ES-I3 (cell line): Measurements from ENCODE around the gene OR8U1.
"Not testable (repeated sequence)": the region's sequence is repeated elsewhere in the genome, so short reads cannot be mapped to it uniquely, and the experiment has no call there.

Experiments used
- H3K36me3 ChIP-seq: 2 replicates; pipeline ENCODE4 v1.6.1; 2013; ENCODE audit warnings: mild to moderate bottlenecking, low read length, control low read depth, moderate library complexity; ENCODE audit not compliant: insufficient read depth
- H3K4me1 ChIP-seq: 2 replicates; pipeline ENCODE4 v1.6.1; 2013; ENCODE audit warnings: mild to moderate bottlenecking, control low read depth, low read length; ENCODE audit not compliant: insufficient read depth
- H3K9ac ChIP-seq: 2 replicates; pipeline ENCODE4 v1.6.1; 2013; ENCODE audit warnings: low read depth, mild to moderate bottlenecking, low read length, moderate library complexity
- H3K9me3 ChIP-seq: 2 replicates; pipeline ENCODE4 v1.6.1; 2013; ENCODE audit warnings: mild to moderate bottlenecking, low read length, moderate library complexity; ENCODE audit not compliant: control insufficient read depth, insufficient read depth

Gene OR8U1

DNA sequence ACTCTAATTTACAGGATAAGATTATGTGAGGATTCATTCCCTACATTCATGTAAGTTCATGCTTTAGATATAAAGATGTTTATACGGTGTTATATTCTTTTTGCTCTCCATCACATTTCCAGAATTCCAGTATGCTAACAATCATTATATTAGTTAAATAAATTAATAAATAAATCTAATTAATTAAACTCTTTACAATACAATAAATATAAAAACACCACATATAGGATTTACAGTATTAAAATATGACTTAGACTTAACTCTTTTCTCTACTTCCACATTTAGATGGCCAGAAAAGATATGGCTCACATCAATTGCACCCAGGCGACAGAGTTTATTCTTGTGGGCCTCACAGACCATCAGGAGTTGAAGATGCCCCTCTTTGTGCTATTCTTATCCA lies at the start of gene OR8U1:
Gene OR8U1, plus strand, starts transcription at position 301 of the 400 bp plus-strand sequence. Its CDS starts 0 bp downstream, at position 301.
- no peaks in the 10 kb centered on the region for H3K36me3 ChIP-seq
- H3K4me1 ChIP-seq, result no peaks in the 10 kb centered on the region
- no peaks in the 10 kb centered on the region for H3K9me3 ChIP-seq
- H3K9ac ChIP-seq, result no peak within 1 kb of the TSS

DNA sequence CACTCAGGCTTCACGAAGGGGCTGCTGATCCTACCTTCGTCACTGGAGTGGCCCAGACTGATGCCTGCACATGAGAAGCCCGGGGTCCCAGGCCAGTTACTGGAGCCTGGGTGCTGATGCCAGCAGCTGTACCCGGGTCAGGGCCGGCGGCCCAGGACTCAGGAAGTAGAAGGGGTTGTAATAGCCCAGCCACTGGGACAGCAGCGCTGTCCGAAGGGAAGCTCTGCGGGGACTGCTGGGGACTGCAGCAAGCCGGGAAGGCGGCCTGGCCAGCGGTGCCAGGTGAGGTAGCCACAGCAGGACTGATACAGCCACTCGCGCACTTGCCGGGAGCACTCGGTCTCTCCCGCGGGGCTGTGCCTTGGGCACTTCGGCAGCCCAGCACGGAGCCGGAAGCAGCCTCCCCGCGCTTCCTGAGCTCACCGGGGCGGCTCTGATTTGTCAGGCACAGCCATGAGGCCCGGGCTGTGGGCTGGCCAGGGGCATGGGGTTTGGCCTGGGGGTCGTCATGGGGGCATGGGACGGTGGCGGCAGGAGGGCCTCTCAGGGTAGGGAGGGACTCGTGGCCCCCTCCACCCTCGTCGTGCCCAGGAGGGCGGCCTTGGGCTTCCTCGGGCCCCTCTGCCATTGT lies 43.4 kb upstream of the OR8U1 start:
- no peaks in the 10 kb centered on the region for H3K9me3 ChIP-seq
- no peak overlapping the region for H3K9ac ChIP-seq
- no peaks in the 10 kb centered on the region for H3K36me3 ChIP-seq
- H3K4me1 ChIP-seq, result no peaks in the 10 kb centered on the region

DNA sequence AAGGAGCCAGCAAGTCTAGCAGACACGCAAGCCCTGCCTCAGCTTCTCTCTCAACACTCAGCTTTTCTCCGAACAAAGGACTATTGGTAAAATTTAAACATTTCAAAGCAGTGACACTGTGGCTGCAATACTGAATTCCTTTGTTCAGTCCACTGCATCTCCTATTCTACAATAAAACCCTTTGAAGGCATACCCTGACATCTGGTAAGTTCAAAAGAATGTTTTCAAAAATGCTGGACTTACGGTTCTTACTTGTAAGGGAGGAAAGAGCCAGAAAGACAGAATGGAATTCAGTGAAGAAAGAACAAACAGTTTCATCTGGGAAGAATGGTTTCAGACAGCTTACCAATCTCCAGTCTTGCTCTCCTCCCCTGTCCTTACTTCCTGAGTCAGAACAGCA lies 42.3 kb upstream of the OR8U1 start:
- Histone ChIP-seq H3K9me3 (no peaks in the 10 kb centered on the region), H3K36me3 (no peaks in the 10 kb centered on the region), H3K4me1 (peaks cover 6% of the 10 kb centered on the region; the same call in 1 of the 2 replicates), H3K9ac (no peak overlapping the region)

DNA sequence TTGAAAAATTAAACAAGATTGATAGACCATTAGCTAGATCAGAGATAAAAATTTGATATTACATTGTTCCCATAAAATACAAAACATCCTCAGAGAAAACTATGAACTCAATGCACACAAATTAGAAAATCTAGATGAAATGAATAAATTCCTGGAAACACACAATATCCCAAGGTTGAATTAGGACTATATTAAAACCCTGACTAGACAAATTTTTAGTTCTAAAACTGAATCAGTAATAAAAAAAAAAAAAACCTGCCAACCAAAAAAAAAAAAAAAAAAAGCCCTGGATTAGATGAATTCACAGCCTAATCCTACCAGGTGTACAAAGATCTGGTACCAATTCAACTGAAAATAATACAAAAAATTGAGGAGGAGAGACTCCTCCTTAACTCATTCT lies 35.1 kb upstream of the OR8U1 start:
- no peaks in the 10 kb centered on the region for H3K36me3 ChIP-seq
- H3K9me3 ChIP-seq, result no peaks in the 10 kb centered on the region; the same call in 1 of the 2 replicates
- peaks cover 8% of the 10 kb centered on the region; the same call in 1 of the 2 replicates for H3K4me1 ChIP-seq
- no peak overlapping the region for H3K9ac ChIP-seq

DNA sequence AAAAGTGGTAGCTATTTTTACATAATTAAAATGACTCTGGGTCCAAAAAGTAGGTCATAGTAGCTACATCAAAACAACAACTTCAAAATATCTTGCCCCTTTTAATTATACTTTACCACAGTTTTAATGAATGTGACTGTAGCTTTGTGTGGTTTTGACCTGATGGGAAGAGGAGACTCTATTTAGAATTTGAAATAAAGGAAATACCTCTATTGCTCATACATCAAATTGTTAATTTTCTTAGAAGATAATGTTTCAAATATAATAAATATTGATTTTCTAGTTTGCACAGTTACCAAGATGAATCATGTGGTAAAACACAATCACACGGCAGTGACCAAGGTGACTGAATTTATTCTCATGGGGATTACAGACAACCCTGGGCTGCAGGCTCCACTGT lies 29.7 kb upstream of the OR8U1 start, which contains the start of gene OR8K1:
Gene OR8K1, plus strand, starts transcription at position 301 of the 400 bp plus-strand sequence. Its CDS starts 0 bp downstream, at position 301.
- H3K36me3 ChIP-seq, result no peaks in the 10 kb centered on the region
- H3K4me1 ChIP-seq, result peaks cover 3% of the 10 kb centered on the region; the same call in 1 of the 2 replicates
- H3K9me3 ChIP-seq, result no peaks in the 10 kb centered on the region; the same call in 1 of the 2 replicates
- H3K9ac ChIP-seq, result no peak within 1 kb of the TSS

DNA sequence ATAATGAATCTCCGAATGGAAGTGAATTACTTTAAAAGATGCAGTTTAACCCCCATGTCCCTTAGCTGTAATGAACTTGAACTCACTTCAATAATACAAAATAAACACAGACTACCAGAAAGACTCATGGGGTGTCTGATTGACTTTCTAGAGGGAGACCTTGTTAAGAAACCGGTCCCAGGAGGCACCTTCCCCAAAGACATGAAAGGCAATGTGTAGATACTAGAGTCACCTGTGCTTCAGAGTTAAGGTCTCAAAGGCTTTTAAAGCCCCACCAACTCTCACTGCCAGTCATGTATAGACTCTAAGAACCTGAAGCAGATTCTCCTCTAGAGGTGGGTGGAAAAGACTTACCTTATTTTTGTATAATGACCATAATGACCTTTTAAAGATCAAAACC lies 21.4 kb upstream of the OR8U1 start, which contains the start of gene OR8J1:
Gene OR8J1, plus strand, starts transcription at position 301 of the 400 bp plus-strand sequence. CDS start 5,956 bp downstream, outside the sequence.
- Histone ChIP-seq H3K9me3 (no peaks in the 10 kb centered on the region), H3K9ac (no peak within 1 kb of the TSS), H3K36me3 (no peaks in the 10 kb centered on the region), H3K4me1 (no peaks in the 10 kb centered on the region)

DNA sequence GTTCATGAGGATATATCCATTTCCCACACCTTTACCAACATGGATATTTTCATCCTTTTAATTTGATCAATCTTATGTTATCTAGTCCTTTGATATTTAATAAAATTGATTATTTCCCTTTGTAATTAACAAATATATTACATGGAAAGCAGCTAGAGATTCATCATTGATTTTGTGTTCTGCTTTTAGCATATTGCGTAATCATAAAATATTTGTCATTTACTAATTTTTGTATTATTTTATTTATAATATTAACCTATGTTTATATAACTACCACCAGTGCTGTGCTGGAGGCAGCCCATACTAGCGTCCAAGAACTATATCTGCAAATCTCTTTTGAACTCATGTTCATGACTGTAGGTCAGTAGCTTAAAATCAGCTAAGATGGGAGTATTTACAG lies 4.7 kb downstream of the OR8U1 start:
- no peaks in the 10 kb centered on the region for H3K4me1 ChIP-seq
- H3K36me3 ChIP-seq, result no peaks in the 10 kb centered on the region
- no peak overlapping the region for H3K9ac ChIP-seq
- H3K9me3 ChIP-seq, result no peaks in the 10 kb centered on the region

DNA sequence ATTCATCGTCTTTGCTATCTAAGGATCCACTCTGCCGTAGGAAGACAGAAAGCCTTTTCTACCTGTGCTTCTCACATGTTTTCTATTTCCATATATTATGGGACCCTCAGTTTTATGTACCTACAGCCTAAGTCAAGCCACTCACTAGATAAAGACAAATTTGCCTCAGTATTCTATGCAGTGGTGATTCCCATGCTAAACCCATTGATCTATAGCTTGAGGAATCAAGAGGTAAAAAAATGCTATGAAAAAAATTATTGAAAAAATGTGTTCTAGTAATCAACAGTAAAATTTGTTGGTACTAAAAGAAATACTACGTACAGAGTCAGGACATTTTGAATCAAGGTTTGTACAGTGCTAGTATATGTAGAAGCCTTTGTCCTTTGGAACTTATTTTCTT lies 19.0 kb downstream of the OR8U1 start:
- Histone ChIP-seq H3K9ac (no peak overlapping the region), H3K4me1 (no peaks in the 10 kb centered on the region), H3K9me3 (no peaks in the 10 kb centered on the region), H3K36me3 (no peaks in the 10 kb centered on the region)

DNA sequence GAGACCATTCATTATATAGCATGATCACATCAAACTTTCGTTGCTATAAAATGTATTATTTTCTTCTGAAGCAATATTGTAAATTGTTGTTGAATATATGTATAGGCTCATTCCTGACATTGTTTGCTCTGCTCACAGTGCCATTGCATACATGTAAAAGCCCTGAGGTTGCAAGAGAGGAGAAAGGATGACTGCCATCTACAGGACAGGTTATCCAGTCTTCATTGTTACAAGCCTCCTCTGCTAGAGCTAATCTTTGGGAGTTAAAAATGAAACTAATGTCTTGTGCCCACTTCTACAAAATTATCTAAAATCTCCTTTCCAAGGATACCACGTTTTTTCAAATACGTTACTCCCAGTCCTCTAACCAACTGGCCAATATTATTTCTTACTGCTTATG lies 20.6 kb downstream of the OR8U1 start:
- H3K4me1 ChIP-seq, result no peaks in the 10 kb centered on the region
- H3K9ac ChIP-seq, result no peak overlapping the region
- no peaks in the 10 kb centered on the region for H3K9me3 ChIP-seq

DNA sequence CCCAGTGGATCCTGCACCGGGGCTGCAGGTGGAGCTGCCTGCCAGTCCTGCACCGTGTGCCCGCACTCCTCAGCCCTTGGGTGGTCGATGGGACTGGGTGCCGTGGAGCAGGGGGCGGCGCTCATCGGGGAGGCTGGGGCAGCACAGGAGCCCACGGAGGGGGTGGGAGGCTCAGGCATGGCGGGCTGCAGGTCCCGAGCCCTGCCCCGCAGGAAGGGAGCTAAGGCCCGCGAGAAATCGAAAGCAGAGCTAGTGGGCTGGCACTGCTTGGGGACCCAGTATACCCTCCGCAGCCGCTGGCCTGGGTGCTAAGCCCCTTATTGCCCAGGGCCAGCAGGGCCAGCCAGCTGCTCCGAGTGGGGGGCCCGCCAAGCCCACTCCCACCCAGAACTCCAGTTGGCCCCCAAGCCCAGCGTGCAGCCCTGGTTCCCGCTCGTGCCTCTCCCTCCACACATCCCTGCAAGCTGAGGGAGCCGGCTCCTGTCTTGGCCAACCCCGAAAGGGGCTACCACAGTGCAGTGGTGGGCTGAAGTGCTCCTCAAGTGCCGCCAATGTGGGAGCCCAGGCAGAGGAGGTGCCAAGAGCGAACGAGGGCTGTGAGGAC lies 26.5 kb downstream of the OR8U1 start:
- not testable (repeated sequence) for H3K4me1 ChIP-seq, H3K9me3 ChIP-seq

More for the DNA sequence above, 20.6 kb downstream of the OR8U1 start:
- H3K36me3 ChIP-seq, result no peaks in the 10 kb centered on the region

DNA sequence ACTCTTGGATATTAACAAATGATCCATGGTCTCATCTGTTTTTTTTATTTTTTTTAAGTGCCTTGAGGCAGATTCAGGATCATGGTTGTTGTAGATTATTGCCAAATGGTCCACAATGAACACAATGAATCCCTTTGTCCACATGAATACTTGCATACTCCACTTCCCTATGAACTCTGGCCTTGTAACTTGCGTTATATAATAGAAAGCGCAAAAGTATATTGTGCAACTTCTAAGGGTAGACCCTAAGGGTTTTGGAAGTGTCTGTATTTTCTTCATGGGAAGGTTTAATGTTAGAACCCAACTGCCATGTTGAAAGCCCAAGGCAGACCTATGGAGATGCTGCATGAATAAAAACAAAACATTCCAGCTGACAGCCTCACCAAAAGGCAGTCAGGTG lies 29.0 kb downstream of the OR8U1 start:
- Histone ChIP-seq H3K9me3 (no peaks in the 10 kb centered on the region), H3K4me1 (no peaks in the 10 kb centered on the region), H3K36me3 (no peaks in the 10 kb centered on the region), H3K9ac (no peak overlapping the region)

More for the DNA sequence above, 26.5 kb downstream of the OR8U1 start:
- not testable (repeated sequence) for H3K9ac ChIP-seq, H3K36me3 ChIP-seq

DNA sequence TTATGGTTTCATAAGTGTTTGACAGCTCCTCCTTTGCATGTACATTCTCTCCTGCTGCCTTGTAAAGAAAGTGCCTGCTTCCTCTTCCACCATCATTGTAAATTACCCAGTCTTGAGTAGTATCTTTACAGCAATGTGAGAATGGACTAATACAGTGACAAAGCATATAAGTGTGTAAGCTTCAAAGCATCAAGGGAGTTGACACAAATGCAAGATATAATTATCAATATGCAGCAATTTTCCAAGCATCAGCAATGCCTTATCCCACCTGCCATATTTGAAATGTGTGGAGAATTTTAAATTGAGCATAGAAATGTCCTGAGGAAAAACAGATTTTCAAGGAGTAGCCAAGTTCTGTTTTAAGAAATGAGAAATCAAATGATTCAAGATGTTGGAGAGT lies 35.4 kb downstream of the OR8U1 start:
- no peak overlapping the region for H3K9ac ChIP-seq

DNA sequence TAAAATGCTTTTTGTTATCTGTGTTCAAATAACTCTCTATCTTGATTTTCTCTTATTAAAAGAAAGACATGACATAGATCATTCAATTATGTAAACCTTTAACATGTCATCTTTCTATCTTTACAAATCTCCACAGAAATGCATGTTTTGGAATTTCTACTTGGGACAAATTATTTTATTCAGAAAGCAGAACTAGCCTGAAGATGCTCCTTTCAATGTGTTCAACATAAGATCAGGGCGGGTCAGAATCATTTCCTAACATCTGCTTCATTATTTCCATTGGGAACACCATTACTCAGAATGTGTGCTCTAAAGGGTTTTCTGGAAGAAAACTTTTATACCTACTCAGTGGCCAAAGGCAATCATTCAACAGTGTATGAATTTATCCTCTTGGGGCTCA lies 37.0 kb downstream of the OR8U1 start, which contains the start of gene OR5AL1:
Gene OR5AL1, plus strand, starts transcription at position 301 of the 400 bp plus-strand sequence.
- no peaks in the 10 kb centered on the region for H3K9me3 ChIP-seq
- H3K36me3 ChIP-seq, result no peaks in the 10 kb centered on the region
- H3K9ac ChIP-seq, result no peak within 1 kb of the TSS
- no peaks in the 10 kb centered on the region for H3K4me1 ChIP-seq

More for the DNA sequence above, 35.4 kb downstream of the OR8U1 start:
- Histone ChIP-seq H3K36me3 (no peaks in the 10 kb centered on the region), H3K9me3 (no peaks in the 10 kb centered on the region), H3K4me1 (no peaks in the 10 kb centered on the region)
